Prostate gland (tissue), 2 donors: ENCODE results near the gene BCAT1.

Source experiments
- CTCF ChIP-seq, 4 experiments: fragments of 200-600 bp in 2 of 4; fragments of 450-650 bp in 2 of 4; sonication (generic) in 2 of 4; IDR thresholded peaks; 1 replicate in 3 of 4; 2 replicates in 1 of 4; pipeline ENCODE4 v1.5.1; 2016 to 2019; ENCODE audit warnings: antibody characterized with exemption in 4 of 4, mild to moderate bottlenecking in 2 of 4, moderate library complexity in 2 of 4
- POLR2A ChIP-seq: fragments of 450-650 bp; IDR thresholded peaks from one replicate; pipeline ENCODE4 v1.6.1; 2016; ENCODE audit warnings: antibody characterized with exemption, mild to moderate bottlenecking

- no peak for TF ChIP-seq CTCF (IDR thresholded peaks at IDR 0.05)
- TF ChIP-seq POLR2A, result no peak
These were observed 173.8 kb downstream of the BCAT1 start for GRCh38 chr12:24775073-24775472.
